Tibial nerve (tissue), 4 donors: ENCODE measurements around the gene NTRK2. TPM values are rescaled to one million over a fixed set of nuclear protein-coding genes. Genes with fewer than 3 reads are reported as not detected.

Experiments
- DNase-seq, 2 donors: peaks; one replicate each; pipeline ENCODE4 v3.0.0-alpha.2; 2019; ENCODE audit warnings: low spot score in 2 of 2
- H3K27ac ChIP-seq, 4 donors: fragments of 200-600 bp; sonication (generic) in 3 of 4; one replicate each; pipeline ENCODE4 v1.5.1; 2017 to 2019; ENCODE audit warnings: mild to moderate bottlenecking in 1 of 4
- H3K27me3 ChIP-seq, 2 donors: fragments of 200-600 bp; sonication (generic) in 1 of 2; one replicate each; pipeline versions ENCODE4 v1.5.1 to v1.6.0; 2017 to 2019
- H3K36me3 ChIP-seq, 3 donors: fragments of 200-600 bp; sonication (generic); one replicate each; pipeline ENCODE4 v1.5.1; 2018 to 2019
- H3K4me1 ChIP-seq, 4 donors: fragments of 200-600 bp; sonication (generic) in 3 of 4; one replicate each; pipeline ENCODE4 v1.5.1; 2017 to 2019
- H3K4me3 ChIP-seq, 4 donors: fragments of 200-600 bp; sonication (generic) in 3 of 4; one replicate each; pipeline ENCODE4 v1.5.1; 2017 to 2019; ENCODE audit warnings: mild to moderate bottlenecking in 1 of 4, moderate library complexity in 1 of 4
- H3K9me3 ChIP-seq, 4 donors: fragments of 200-600 bp; sonication (generic) in 3 of 4; one replicate each; pipeline ENCODE4 v1.5.1; 2017 to 2019
- EP300 ChIP-seq, 2 donors: sonication (generic); formaldehyde crosslinking; IDR thresholded peaks; one replicate each; pipeline ENCODE4 v1.6.1; 2017; ENCODE audit warnings: antibody characterized with exemption in 2 of 2, mild to moderate bottlenecking in 1 of 2
- POLR2A ChIP-seq, 2 donors: fragments of 450-650 bp; IDR thresholded peaks; one replicate each; pipeline ENCODE4 v1.6.1; 2017; ENCODE audit warnings: antibody characterized with exemption in 2 of 2, mild to moderate bottlenecking in 2 of 2, moderate library complexity in 2 of 2
- WGBS, 2 donors: methylation state at CpG; one replicate each; pipeline ENCODE4 v1.1.5; 2018; 5-methylcytosine and 5-hydroxymethylcytosine counted together
- total RNA-seq, 4 donors: library from RNA; depleted of rRNA; stranded (reverse); fragments of >200 nt; gene quantifications; one replicate each; pipeline ENCODE4 v1.1.0, GENCODE V29; 2016
- TF ChIP-seq, protein P1 (sequence below), 5 experiments: fragments of 200-600 bp in 3 of 5; fragments of 450-650 bp in 2 of 5; sonication (generic) in 3 of 5; IDR thresholded peaks; one replicate each; pipeline ENCODE4 v1.5.1; 2016 to 2019; ENCODE audit warnings: antibody characterized with exemption in 5 of 5, mild to moderate bottlenecking in 3 of 5, moderate library complexity in 2 of 5

Gene NTRK2
- total RNA-seq, 4 donors from 2014 or later, result 46.7 to 83.4 (median 69.5) TPM

DNA sequence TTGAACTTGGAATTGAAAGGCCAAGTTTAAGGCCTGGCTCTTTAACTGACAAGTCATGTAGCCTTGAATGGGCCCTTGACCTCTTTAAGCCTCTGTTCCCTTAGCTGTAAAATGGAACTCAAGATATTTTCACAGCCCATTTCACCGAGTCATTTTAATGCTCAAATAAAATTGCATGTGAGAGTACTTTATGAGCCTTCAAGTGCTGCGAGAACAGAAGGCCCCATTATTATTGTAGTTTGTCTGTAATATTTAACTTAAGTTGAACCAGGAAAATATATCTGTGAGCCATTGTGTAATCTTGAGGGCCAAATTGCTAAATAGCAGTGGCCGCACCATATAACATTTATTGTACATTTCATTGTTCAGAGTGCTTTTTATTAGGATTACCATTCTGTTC is 249.9 kb downstream of the NTRK2 start:
- peaks cover 0 to 25% (median 4%) of the 10 kb centered on the region in 4 donors for H3K4me1 ChIP-seq
- no peaks in the 10 kb centered on the region for H3K9me3 ChIP-seq
- TF ChIP-seq EP300 (IDR thresholded peaks at IDR 0.05) (no peak), POLR2A (IDR thresholded peaks at IDR 0.05) (no peak)
- TF ChIP-seq, protein P1, sequence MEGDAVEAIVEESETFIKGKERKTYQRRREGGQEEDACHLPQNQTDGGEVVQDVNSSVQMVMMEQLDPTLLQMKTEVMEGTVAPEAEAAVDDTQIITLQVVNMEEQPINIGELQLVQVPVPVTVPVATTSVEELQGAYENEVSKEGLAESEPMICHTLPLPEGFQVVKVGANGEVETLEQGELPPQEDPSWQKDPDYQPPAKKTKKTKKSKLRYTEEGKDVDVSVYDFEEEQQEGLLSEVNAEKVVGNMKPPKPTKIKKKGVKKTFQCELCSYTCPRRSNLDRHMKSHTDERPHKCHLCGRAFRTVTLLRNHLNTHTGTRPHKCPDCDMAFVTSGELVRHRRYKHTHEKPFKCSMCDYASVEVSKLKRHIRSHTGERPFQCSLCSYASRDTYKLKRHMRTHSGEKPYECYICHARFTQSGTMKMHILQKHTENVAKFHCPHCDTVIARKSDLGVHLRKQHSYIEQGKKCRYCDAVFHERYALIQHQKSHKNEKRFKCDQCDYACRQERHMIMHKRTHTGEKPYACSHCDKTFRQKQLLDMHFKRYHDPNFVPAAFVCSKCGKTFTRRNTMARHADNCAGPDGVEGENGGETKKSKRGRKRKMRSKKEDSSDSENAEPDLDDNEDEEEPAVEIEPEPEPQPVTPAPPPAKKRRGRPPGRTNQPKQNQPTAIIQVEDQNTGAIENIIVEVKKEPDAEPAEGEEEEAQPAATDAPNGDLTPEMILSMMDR (IDR thresholded peaks at IDR 0.05), result no peak
- WGBS, 2 donors, result 54 to 68% methylated on average over 3 of the region's 3 CpGs
- H3K27me3 ChIP-seq, result no peaks in the 10 kb centered on the region
- no peak overlapping the region for H3K4me3 ChIP-seq
- no peak for DNase-seq
- no peaks in the 10 kb centered on the region for H3K36me3 ChIP-seq
- H3K27ac ChIP-seq, result no peak overlapping the region

DNA sequence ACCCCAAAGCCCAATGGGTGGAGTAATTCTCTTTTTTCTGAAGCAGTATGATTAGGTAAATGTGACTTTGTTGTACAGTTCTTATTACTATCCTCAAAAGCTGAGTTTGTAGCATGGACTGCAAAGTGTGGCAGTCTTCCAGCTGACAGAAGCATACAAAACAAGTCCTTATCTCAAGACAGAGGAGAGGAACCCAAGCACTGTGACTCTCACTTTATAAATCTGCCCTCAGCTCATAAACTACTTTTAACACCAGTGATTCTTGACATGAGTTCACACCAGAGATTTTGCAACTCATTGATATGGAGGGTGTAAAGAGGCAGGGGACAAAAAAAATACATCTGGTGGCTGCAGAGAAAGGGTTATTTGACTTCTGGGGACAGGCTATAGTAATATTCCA is 251.6 kb downstream of the NTRK2 start:
- Histone ChIP-seq H3K4me1 (peaks cover 0 to 25% (median 4%) of the 10 kb centered on the region in 4 donors), H3K4me3 (no peak overlapping the region), H3K27ac (no peak overlapping the region), H3K27me3 (no peaks in the 10 kb centered on the region), H3K9me3 (no peaks in the 10 kb centered on the region), H3K36me3 (no peaks in the 10 kb centered on the region)
- no peak for DNase-seq
- TF ChIP-seq EP300 (IDR thresholded peaks at IDR 0.05) (no peak), POLR2A (IDR thresholded peaks at IDR 0.05) (no peak)
- TF ChIP-seq, protein P1 (IDR thresholded peaks at IDR 0.05), result no peak

DNA sequence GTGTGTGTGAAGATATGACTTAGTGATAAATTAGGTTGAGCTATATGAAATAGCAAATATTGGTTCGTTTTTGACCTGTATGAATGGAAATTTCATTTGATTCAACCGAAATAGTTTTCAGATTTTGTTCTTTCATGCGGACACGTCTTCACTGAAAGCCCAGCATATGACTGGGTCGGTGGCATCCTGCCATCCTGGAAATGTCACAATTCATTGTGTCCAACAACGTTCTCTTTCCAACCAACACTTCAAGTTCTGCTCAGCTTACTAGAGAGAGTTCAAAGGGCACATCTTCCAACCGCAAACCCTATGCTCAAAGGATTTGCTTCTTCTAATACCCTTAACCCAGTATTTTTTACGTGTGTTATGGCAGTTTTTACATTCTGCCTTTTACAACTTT is 252.5 kb downstream of the NTRK2 start:
- TF ChIP-seq POLR2A (IDR thresholded peaks at IDR 0.05) (no peak), EP300 (IDR thresholded peaks at IDR 0.05) (peak in 1 of 2 donors; percentile 35)
- H3K4me3 ChIP-seq, result no peak overlapping the region
- H3K4me1 ChIP-seq, result peaks cover 0 to 25% (median 4%) of the 10 kb centered on the region in 4 donors
- H3K9me3 ChIP-seq, result no peaks in the 10 kb centered on the region
- 43 to 51% methylated on average over 8 of the region's 8 CpGs for WGBS, 2 donors
- H3K27me3 ChIP-seq, result no peaks in the 10 kb centered on the region
- H3K27ac ChIP-seq, result peak overlapping the region in 1 of 4 donors; percentile 42
- peak; percentile 21 to 29 for DNase-seq
- no peaks in the 10 kb centered on the region for H3K36me3 ChIP-seq

DNA sequence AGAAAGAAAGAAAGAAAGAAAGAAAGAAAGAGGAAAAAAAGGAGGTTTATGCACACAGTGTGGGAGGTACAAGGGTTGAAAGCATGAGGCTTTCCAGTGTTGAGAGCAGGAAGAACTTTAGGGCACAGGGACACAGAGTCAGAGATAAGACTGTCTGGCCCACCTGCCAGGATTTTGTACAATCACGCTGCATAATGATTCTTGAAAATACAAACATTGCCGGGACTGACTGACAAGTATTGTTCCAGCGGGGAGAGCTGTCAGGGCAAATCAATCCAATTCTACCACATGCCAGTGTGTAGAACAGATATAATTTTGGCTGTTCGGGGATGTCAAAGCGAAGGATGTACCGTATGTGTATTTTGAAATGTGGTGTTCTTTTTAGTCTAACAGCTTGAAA is 254.7 kb downstream of the NTRK2 start:
- Histone ChIP-seq H3K27ac (no peak overlapping the region), H3K4me1 (peaks cover 0 to 12% (median 4%) of the 10 kb centered on the region in 4 donors), H3K4me3 (no peak overlapping the region), H3K36me3 (no peaks in the 10 kb centered on the region), H3K27me3 (no peaks in the 10 kb centered on the region), H3K9me3 (no peaks in the 10 kb centered on the region)
- no peak for DNase-seq
- 77 to 83% methylated on average over 6 of the region's 6 CpGs for WGBS, 2 donors
- TF ChIP-seq, protein P1 (IDR thresholded peaks at IDR 0.05), result no peak
- TF ChIP-seq EP300 (IDR thresholded peaks at IDR 0.05) (no peak), POLR2A (IDR thresholded peaks at IDR 0.05) (no peak)

DNA sequence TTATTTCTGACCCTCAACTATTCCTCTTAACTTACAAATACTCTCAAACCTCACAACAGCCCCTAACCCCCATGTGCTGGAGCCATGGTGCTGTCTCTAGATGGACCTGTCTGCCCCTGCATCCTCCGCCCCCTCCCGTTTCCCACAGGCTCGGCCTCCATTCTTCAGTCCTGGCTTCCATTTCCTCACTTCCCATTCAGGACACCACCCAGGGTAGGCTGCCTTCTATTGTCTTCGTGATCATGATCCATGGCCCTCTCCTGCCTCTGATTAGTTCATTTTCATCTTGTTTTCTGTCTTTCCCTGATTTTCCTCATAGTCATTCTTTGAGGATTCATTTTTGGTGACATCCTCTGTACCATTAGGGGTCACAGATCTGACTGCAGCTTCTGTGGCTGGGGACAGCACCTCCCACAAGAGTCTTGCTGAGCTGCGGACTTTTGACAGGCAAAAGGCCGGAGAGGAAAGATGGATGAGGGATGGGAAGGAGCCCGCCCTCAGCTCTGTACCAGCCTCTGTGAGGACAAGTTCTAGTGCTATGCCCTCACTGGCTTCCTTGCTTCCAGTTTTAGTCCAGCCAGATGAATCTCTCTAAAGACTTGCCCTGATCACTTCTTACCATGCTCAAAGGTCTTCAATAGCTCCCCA is 255.8 kb downstream of the NTRK2 start:
- Histone ChIP-seq H3K27me3 (no peaks in the 10 kb centered on the region), H3K27ac (no peak overlapping the region), H3K9me3 (no peaks in the 10 kb centered on the region), H3K4me1 (peaks cover 0 to 12% (median 4%) of the 10 kb centered on the region in 4 donors), H3K36me3 (no peaks in the 10 kb centered on the region), H3K4me3 (no peak overlapping the region)
- DNase-seq, result no peak
- 89 to 93% methylated on average over 7 of the region's 7 CpGs for WGBS, 2 donors
- TF ChIP-seq POLR2A (IDR thresholded peaks at IDR 0.05), result no peak
- TF ChIP-seq EP300 (IDR thresholded peaks at IDR 0.05), result no peak
- TF ChIP-seq, protein P1 (IDR thresholded peaks at IDR 0.05), result no peak
